Common myeloid progenitor, CD34-positive (primary cell): ENCODE results near the gene KRAS.

ENCODE experiments used
- CTCF ChIA-PET: fragments of 350-600 bp; sonication (Branson Sonifier 250); formaldehyde crosslinking; loops from one replicate; lab custom pipeline; 2021; ENCODE audit warnings: antibody characterized with exemption; lab: Charles Lee
- POLR2A ChIA-PET: fragments of 350-600 bp; sonication (Branson Sonifier 250); formaldehyde crosslinking; loops from one replicate; lab custom pipeline; 2021; ENCODE audit warnings: antibody characterized with exemption; lab: Charles Lee
- DNase-seq, 3 donors: peaks; one replicate each; pipeline versions ENCODE4 v3.0.0 to v3.0.0-alpha.2; 2013
- H3K27ac ChIP-seq, 2 experiments: 1 replicate in 1 of 2; 2 replicates in 1 of 2; pipeline ENCODE4 v1.7.0; 2013; ENCODE audit warnings: inconsistent platforms in 2 of 2, low read length in 2 of 2, mild to moderate bottlenecking in 2 of 2, low read depth in 1 of 2, moderate library complexity in 1 of 2; ENCODE audit not compliant: severe bottlenecking in 2 of 2, insufficient read depth in 1 of 2, poor library complexity in 1 of 2
- H3K27me3 ChIP-seq, 5 experiments: replicated peaks in 2 of 5; 1 replicate in 3 of 5; 2 replicates in 2 of 5; pipeline versions ENCODE4 v1.6.1 to v1.7.0; 2013; ENCODE audit warnings: low read length in 4 of 5, mild to moderate bottlenecking in 2 of 5, moderate library complexity in 2 of 5, inconsistent platforms in 1 of 5; ENCODE audit not compliant: insufficient read depth in 5 of 5, control insufficient read depth in 4 of 5
- H3K36me3 ChIP-seq, 4 experiments: 1 replicate in 2 of 4; 2 replicates in 2 of 4; pipeline versions ENCODE4 v1.6.1 to v1.7.0; 2013; ENCODE audit warnings: low read length in 3 of 4, control low read depth in 1 of 4, mild to moderate bottlenecking in 1 of 4; ENCODE audit not compliant: control insufficient read depth in 4 of 4, insufficient read depth in 4 of 4
- H3K4me1 ChIP-seq, 4 experiments: 1 replicate in 3 of 4; 2 replicates in 1 of 4; pipeline versions ENCODE4 v1.6.1 to v1.7.1; 2013; ENCODE audit warnings: low read length in 3 of 4, mild to moderate bottlenecking in 3 of 4, control low read depth in 1 of 4, inconsistent platforms in 1 of 4, moderate library complexity in 1 of 4; ENCODE audit not compliant: control insufficient read depth in 4 of 4, insufficient read depth in 4 of 4; ENCODE audit errors: control extremely low read depth in 1 of 4
- H3K4me3 ChIP-seq, 7 experiments: 1 replicate in 4 of 7; 2 replicates in 3 of 7; pipeline versions ENCODE4 v1.5.1 to v1.7.0; 2013; ENCODE audit warnings: mild to moderate bottlenecking in 7 of 7, low read length in 6 of 7, moderate library complexity in 6 of 7, inconsistent platforms in 2 of 7, low read depth in 2 of 7, control low read depth in 1 of 7; ENCODE audit not compliant: insufficient read depth in 4 of 7, control insufficient read depth in 1 of 7; ENCODE audit errors: extremely low read depth in 1 of 7
- H3K9me3 ChIP-seq, 5 experiments: 1 replicate in 4 of 5; 2 replicates in 1 of 5; pipeline versions ENCODE4 v1.6.1 to v1.7.1; 2013; ENCODE audit warnings: low read length in 4 of 5, mild to moderate bottlenecking in 2 of 5, inconsistent platforms in 1 of 5, low read depth in 1 of 5, moderate library complexity in 1 of 5; ENCODE audit not compliant: control insufficient read depth in 4 of 5, insufficient read depth in 2 of 5; ENCODE audit errors: control extremely low read depth in 1 of 5
- WGBS: methylation state at CpG from one replicate; pipeline ENCODE4 v1.1.5; 2013; ENCODE audit not compliant: insufficient coverage; 5-methylcytosine and 5-hydroxymethylcytosine counted together

KRAS gene

DNA sequence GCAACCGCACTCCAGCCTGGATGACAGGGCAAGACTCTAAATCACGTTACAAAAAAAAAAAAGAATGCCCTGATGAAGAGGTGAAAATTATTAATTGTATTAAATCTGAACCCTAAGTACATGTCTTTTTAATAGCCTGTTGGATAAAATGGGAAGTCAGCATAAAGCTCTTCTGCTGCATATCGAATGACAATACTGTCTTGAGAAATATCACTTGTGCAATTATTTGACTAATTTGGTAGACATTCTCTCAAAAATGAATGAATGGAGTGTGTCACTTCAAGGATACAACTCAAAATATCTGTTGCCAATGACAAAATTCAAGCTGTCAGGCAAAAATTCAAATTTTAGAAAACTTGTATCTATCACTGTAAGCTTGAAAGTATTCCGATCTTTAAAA is 94.7 kb downstream of the KRAS start:
- DNase-seq, result no peak
- Histone ChIP-seq H3K4me3 (no peak overlapping the region), H3K36me3 (no peaks in the 10 kb centered on the region), H3K4me1 (peaks cover 0 to 4% (median 0%) of the 10 kb centered on the region in 4 experiments), H3K9me3 (no peaks in the 10 kb centered on the region), H3K27ac (no peak overlapping the region), H3K27me3 (no peaks in the 10 kb centered on the region)
- WGBS, result 95% methylated on average over 2 of the region's 4 CpGs
- ChIA-PET CTCF (interaction anchor here (1.6 to 2.5 kb wide), 4 partner anchors 38 to 295 kb away, joined by 3 to 12 read pairs (median 8); partner anchors contain the start of genes DNAI7 and ETFRF1), POLR2A (no interaction called here)

DNA sequence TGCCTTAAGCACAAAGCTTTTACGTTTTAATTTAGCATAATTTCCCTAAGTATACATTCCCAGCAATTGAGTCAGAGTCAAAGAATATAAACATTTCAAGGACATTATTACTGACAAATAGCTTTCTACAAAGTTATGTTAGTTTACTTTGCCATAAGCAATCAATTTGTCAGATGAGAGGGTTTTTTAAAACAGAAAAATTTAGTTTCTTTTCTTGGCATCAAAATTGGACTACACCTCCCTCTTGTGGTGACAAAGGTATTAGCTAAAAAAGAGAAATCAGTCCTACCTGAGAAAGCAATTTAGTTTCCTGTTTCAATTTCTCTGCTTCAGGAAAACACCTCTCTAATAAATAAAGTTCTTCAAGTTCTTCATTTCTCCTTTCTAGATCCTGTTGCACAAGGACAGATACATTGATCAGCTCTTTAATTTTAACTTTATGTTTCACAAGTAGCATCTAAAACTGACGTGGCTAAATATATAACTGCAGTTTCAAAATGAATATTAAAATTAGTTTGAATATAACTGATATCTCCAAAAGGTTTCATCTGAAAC is 95.6 kb downstream of the KRAS start:
- Histone ChIP-seq H3K27me3 (no peaks in the 10 kb centered on the region), H3K36me3 (no peaks in the 10 kb centered on the region), H3K4me3 (no peak overlapping the region), H3K4me1 (peaks cover 0 to 4% (median 0%) of the 10 kb centered on the region in 4 experiments), H3K9me3 (no peaks in the 10 kb centered on the region), H3K27ac (no peak overlapping the region)
- 83% methylated on average over 1 of the region's 2 CpGs for WGBS
- POLR2A ChIA-PET, result interaction anchor here (1.3 kb wide), 1 partner anchor 39 kb away, joined by 3 read pairs; the partner anchor contains the start of genes DNAI7 and ETFRF1
- peak; percentile 40 to 72 (median 66) for DNase-seq
- CTCF ChIA-PET, result interaction anchor here (0.8 to 2.5 kb wide), 15 partner anchors 11 to 294 kb away, joined by 3 to 12 read pairs (median 4); partner anchors contain the start of genes DNAI7 and ETFRF1
